B cell (primary cell): ENCODE data around the gene RGS6. TPM values are rescaled to one million over a fixed set of nuclear protein-coding genes. Genes with fewer than 3 reads are reported as not detected.

Source experiments
- ATAC-seq: fragments of 200-7000 bp; cut with Tn5 transposase; one replicate; pipeline ENCODE4 v1.10.0; 2021; ENCODE audit warnings: low read depth, mild to moderate bottlenecking, moderate number of reproducible peaks, moderate library complexity
- CTCF ChIA-PET: fragments of 350-600 bp; sonication (Branson Sonifier 250); formaldehyde crosslinking; loops from one replicate; lab custom pipeline; 2021; ENCODE audit warnings: antibody characterized with exemption, inconsistent platforms; lab: Charles Lee
- POLR2A ChIA-PET: fragments of 350-600 bp; sonication (Branson Sonifier 250); formaldehyde crosslinking; loops from one replicate; lab custom pipeline; 2021; ENCODE audit warnings: antibody characterized with exemption; lab: Charles Lee
- DNase-seq: peaks from one replicate; pipeline ENCODE4 v3.0.0; 2013
- H2AFZ ChIP-seq: 2 replicates; pipeline ENCODE4 v1.6.1; 2012; ENCODE audit warnings: mild to moderate bottlenecking, low read depth, low read length; ENCODE audit not compliant: insufficient read depth, poor library complexity, severe bottlenecking
- H3K27ac ChIP-seq, 2 donors: 1 replicate in 1 of 2; 2 replicates in 1 of 2; pipeline ENCODE4 v1.5.1; 2012 to 2013; ENCODE audit warnings: low read length in 2 of 2, mild to moderate bottlenecking in 2 of 2, moderate library complexity in 1 of 2
- H3K27me3 ChIP-seq, 4 experiments: fragments of 200-600 bp in 1 of 4; sonication (generic) in 1 of 4; replicated peaks in 1 of 4; 1 replicate in 2 of 4; 2 replicates in 2 of 4; pipeline versions ENCODE4 v1.6.1 to v1.7.0; 2013 to 2016; ENCODE audit warnings: low read length in 3 of 4, mild to moderate bottlenecking in 2 of 4, mixed read lengths in 1 of 4, moderate library complexity in 1 of 4; ENCODE audit not compliant: insufficient read depth in 4 of 4, control insufficient read depth in 3 of 4; ENCODE audit errors: control extremely low read depth in 1 of 4
- H3K36me3 ChIP-seq, 2 experiments: replicated peaks in 1 of 2; 1 replicate in 1 of 2; 2 replicates in 1 of 2; pipeline versions ENCODE4 v1.6.1 to v1.7.1; 2013; ENCODE audit warnings: low read length in 1 of 2; ENCODE audit not compliant: insufficient read depth in 2 of 2, control insufficient read depth in 1 of 2; ENCODE audit errors: control extremely low read depth in 1 of 2, extremely low read depth in 1 of 2
- H3K4me1 ChIP-seq, 2 donors: fragments of 200-600 bp in 1 of 2; sonication (generic) in 1 of 2; 1 replicate in 1 of 2; 2 replicates in 1 of 2; pipeline versions ENCODE4 v1.5.1 to v1.6.1; 2013 to 2017; ENCODE audit warnings: low read length in 2 of 2; ENCODE audit not compliant: control insufficient read depth in 2 of 2, insufficient read depth in 2 of 2
- H3K4me2 ChIP-seq: replicated peaks from 2 replicates; pipeline ENCODE3; 2012; ENCODE audit warnings: mild to moderate bottlenecking, low read depth, low read length; ENCODE audit not compliant: poor library complexity, severe bottlenecking
- H3K4me3 ChIP-seq, 5 experiments: fragments of 200-600 bp in 1 of 5; sonication (generic) in 1 of 5; 1 replicate in 3 of 5; 2 replicates in 2 of 5; pipeline versions ENCODE4 v1.5.1 to v1.7.0; 2011 to 2016; ENCODE audit warnings: low read length in 4 of 5, mild to moderate bottlenecking in 4 of 5, low read depth in 2 of 5, control low read depth in 1 of 5, moderate library complexity in 1 of 5; ENCODE audit not compliant: insufficient read depth in 1 of 5; ENCODE audit errors: control extremely low read depth in 1 of 5, extremely low read depth in 1 of 5
- H3K79me2 ChIP-seq: fragments of 200-600 bp; sonication (generic); one replicate; pipeline ENCODE4 v1.6.0; 2016; ENCODE audit warnings: low read length; ENCODE audit not compliant: control insufficient read depth, insufficient read depth
- H3K9ac ChIP-seq: fragments of 200-600 bp; sonication (generic); 2 replicates; pipeline ENCODE4 v1.6.1; 2017; ENCODE audit warnings: mild to moderate bottlenecking, low read length, moderate library complexity
- H3K9me3 ChIP-seq, 3 donors: one replicate each; pipeline versions ENCODE4 v1.6.1 to v1.7.1; 2013; ENCODE audit warnings: low read length in 2 of 3; ENCODE audit not compliant: control insufficient read depth in 2 of 3, insufficient read depth in 1 of 3; ENCODE audit errors: control extremely low read depth in 1 of 3
- H4K20me1 ChIP-seq: 2 replicates; pipeline ENCODE4 v1.6.0; 2012; ENCODE audit warnings: mild to moderate bottlenecking, low read length; ENCODE audit not compliant: insufficient read depth, control insufficient read depth, poor library complexity, severe bottlenecking
- H3K27ac Mint-ChIP-seq: one replicate; pipeline ENCODE4 v1.8.0; 2021; ENCODE audit warnings: mixed read lengths
- H3K27me3 Mint-ChIP-seq: one replicate; pipeline ENCODE4 v1.8.0; 2021; ENCODE audit warnings: mixed read lengths
- H3K4me1 Mint-ChIP-seq: one replicate; pipeline ENCODE4 v1.8.0; 2021; ENCODE audit warnings: mixed read lengths
- H3K4me3 Mint-ChIP-seq: one replicate; pipeline ENCODE4 v1.8.0; 2021; ENCODE audit warnings: mixed read lengths
- H3K9me3 Mint-ChIP-seq: one replicate; pipeline ENCODE4 v1.8.0; 2022; ENCODE audit warnings: mixed read lengths; ENCODE audit not compliant: insufficient read depth
- EZH2 ChIP-seq: IDR thresholded peaks from 2 replicates; pipeline ENCODE4 v1.6.1; 2012; ENCODE audit warnings: borderline replicate concordance, low read depth, mild to moderate bottlenecking, moderate library complexity, low read length; ENCODE audit not compliant: insufficient read depth, poor library complexity, severe bottlenecking
- WGBS: methylation state at CpG from one replicate; pipeline ENCODE4 v1.1.5; 2013; ENCODE audit warnings: missing lambda C conversion rate; ENCODE audit not compliant: insufficient coverage; 5-methylcytosine and 5-hydroxymethylcytosine counted together
- intact Hi-C: fragments of 100-400 bp; cut with micrococcal nuclease; formaldehyde crosslinking; loops from one replicate; pipeline ENCODE4 v1.10.0; 2022
- polyA plus RNA-seq: library from polyadenylated mRNA; depleted of rRNA; stranded (reverse); fragments of >200 nt; gene quantifications from 2 replicates; pipeline ENCODE4 v1.2.3, GENCODE V29; 2012
- total RNA-seq, 2 donors: library from RNA; stranded (reverse); fragments of 120-200 nt in 1 of 2; gene quantifications; 1 replicate in 1 of 2; 2 replicates in 1 of 2; pipeline versions ENCODE4 v1.2.3 to v1.2.4, GENCODE V29; 2013 to 2022
- TF ChIP-seq, protein P1 (sequence below): fragments of 200-600 bp; IDR thresholded peaks from one replicate; pipeline ENCODE4 v1.8.0; 2022; ENCODE audit warnings: antibody characterized with exemption, mild to moderate bottlenecking

The RGS6 gene
- total and polyA plus RNA-seq, 2 donors (not counting 1 experiment from before 2014, with no cell fraction given), result 0.07 TPM; not detected in 1

GRCh38 chr14:72544615-72545387 lies 612.6 kb downstream of the RGS6 start:
- ChIA-PET POLR2A (no interaction called here), CTCF (interaction anchor here (1.1 to 3.1 kb wide), 4 partner anchors 10 to 32 kb away, joined by 3 to 13 read pairs (median 4); no protein-coding TSS in a partner anchor)
- intact Hi-C loops, result no loop called here
- Histone ChIP-seq H3K9me3 (peaks cover 0 to 8% (median 0%) of the 10 kb centered on the region in 3 donors), H2AFZ (no peak overlapping the region), H3K27me3 (no peaks in the 10 kb centered on the region), H3K4me1 (peaks cover 56 to 64% of the 10 kb centered on the region in 2 donors), H4K20me1 (no peaks in the 10 kb centered on the region), H3K4me3 (no peak overlapping the region), H3K27ac (no peak overlapping the region), H3K4me2 (peak overlapping the region; percentile 67), H3K79me2 (no peaks in the 10 kb centered on the region), H3K36me3 (no peaks in the 10 kb centered on the region), H3K9ac (no peak overlapping the region)
- Mint-ChIP-seq H3K4me3 (no peak overlapping the region), H3K4me1 (peaks cover 62% of the 10 kb centered on the region), H3K27ac (peak overlapping the region; percentile 79), H3K9me3 (no peaks in the 10 kb centered on the region), H3K27me3 (no peaks in the 10 kb centered on the region)
- DNase-seq, result no peak
- WGBS, result 98% methylated on average over 6 of the region's 8 CpGs
- TF ChIP-seq EZH2, result no peak
- TF ChIP-seq, protein P1, sequence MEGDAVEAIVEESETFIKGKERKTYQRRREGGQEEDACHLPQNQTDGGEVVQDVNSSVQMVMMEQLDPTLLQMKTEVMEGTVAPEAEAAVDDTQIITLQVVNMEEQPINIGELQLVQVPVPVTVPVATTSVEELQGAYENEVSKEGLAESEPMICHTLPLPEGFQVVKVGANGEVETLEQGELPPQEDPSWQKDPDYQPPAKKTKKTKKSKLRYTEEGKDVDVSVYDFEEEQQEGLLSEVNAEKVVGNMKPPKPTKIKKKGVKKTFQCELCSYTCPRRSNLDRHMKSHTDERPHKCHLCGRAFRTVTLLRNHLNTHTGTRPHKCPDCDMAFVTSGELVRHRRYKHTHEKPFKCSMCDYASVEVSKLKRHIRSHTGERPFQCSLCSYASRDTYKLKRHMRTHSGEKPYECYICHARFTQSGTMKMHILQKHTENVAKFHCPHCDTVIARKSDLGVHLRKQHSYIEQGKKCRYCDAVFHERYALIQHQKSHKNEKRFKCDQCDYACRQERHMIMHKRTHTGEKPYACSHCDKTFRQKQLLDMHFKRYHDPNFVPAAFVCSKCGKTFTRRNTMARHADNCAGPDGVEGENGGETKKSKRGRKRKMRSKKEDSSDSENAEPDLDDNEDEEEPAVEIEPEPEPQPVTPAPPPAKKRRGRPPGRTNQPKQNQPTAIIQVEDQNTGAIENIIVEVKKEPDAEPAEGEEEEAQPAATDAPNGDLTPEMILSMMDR, result no peak
- no peak for ATAC-seq
